GM18505 (cell line): ENCODE data around the gene UBR4.

Source experiments
- ATAC-seq: cut with Tn5 transposase; IDR thresholded peaks from one replicate; pipeline ENCODE4 v1.9.1; 2021; ENCODE audit not compliant: unreplicated experiment
- POLR2A ChIP-seq: IDR thresholded peaks from 4 replicates; pipeline ENCODE4 v1.6.1; 2011; ENCODE audit warnings: borderline replicate concordance; ENCODE audit not compliant: insufficient read depth, insufficient read length; ENCODE audit errors: extremely low read depth

UBR4 gene

GRCh38 chr1:19070891-19071621 is 139.0 kb downstream of the UBR4 start:
- no peak for TF ChIP-seq POLR2A

DNA sequence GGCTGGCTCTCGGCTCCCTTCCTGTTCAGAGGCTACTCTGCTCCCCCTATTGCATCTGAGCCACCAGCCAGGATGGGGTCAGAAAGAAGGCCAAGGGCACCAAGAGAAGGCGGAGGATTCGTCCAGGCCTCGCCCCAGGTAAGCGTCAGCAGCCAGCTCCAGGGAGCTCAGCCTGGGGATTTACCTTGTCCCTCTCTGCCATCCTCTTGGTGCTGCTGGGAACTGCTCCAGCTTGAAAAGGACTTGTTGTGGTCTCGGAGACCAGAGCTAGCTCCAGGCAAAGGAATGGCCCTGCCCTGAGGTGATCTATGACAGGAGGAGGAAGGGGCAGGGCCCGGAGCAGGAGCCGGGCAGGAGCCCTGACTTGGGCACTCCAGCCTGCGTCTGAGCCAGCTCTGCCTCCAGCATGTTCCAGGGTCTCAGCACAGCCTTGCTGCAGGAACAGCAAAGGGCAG is 139.8 kb downstream of the UBR4 start:
- no peak for TF ChIP-seq POLR2A
- no peak for ATAC-seq

More at GRCh38 chr1:19070891-19071621, 139.0 kb downstream of the UBR4 start:
- ATAC-seq, result no peak

DNA sequence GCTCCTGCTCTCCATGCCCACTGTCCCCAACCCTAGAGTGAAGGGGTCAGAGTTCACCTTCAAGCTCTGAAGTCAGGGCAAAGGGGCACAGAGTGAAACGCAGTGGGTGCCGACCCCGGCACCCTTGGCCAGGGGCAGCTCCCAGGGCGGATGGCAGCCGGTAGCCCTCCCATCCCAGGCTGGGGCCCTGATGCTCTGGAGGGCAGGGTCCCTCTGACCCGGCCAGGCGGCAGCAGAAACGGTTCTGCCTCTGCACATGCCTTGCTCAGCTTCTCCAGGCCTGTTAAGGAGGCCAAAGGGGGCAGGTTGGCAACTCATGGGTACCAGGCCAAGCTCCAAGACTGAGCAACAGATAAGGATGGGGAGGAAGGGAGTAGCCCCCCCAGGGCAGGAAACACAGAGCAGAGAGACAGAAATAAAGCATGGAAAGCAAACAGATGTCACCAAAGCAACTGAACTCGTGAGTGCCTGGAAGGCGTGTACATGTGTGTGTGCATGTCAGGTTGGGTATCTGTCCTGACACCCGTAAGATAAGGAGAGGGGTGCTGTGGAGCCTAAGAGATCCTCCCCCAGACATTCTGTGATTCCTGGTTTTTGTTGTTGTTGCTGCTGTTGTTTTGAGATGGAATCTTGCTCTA is 141.3 kb downstream of the UBR4 start:
- no peak for ATAC-seq
- TF ChIP-seq POLR2A, result no peak

DNA sequence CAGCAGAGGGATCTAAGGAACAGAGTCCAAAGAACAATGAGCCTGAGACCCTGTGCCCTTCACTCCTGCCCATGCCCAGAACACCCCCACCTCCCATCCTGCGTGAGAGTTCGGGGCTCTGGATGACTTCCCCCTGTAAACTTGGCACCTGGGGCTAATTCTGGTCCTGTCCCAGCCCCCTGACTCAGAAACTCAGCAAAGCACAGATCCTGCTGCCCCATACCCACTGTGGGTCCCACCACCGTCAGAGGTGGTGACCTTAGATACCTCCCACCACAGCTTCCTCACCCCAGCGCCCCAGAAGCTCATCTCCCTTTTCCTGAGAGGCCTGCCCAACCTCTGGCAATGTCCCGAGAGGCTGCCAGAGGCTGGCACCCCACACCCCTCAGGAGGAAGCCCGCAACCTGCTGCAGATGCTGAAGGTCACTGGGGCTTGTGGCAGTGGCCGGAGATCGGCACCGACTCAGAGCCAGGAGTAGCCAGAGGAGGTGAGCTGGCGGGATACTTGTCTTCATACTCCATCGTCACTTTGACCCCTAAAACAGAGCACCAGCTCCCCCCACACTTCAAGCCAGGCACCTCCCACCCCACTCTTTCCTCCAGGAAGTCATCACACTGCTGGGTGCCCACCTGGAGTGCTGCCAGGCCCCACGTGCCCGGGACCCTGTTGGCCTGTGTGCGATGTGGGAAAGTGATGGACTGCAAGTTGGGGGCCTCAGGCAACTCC is 142.0 kb downstream of the UBR4 start:
- TF ChIP-seq POLR2A, result no peak
- ATAC-seq, result no peak

- TF ChIP-seq POLR2A, result no peak
- ATAC-seq, result no peak
Observed at GRCh38 chr1:19067182-19067911, 142.7 kb downstream of the UBR4 start.

- no peak for TF ChIP-seq POLR2A
- no peak for ATAC-seq
Observed at GRCh38 chr1:19066874-19067181, 143.2 kb downstream of the UBR4 start.

DNA sequence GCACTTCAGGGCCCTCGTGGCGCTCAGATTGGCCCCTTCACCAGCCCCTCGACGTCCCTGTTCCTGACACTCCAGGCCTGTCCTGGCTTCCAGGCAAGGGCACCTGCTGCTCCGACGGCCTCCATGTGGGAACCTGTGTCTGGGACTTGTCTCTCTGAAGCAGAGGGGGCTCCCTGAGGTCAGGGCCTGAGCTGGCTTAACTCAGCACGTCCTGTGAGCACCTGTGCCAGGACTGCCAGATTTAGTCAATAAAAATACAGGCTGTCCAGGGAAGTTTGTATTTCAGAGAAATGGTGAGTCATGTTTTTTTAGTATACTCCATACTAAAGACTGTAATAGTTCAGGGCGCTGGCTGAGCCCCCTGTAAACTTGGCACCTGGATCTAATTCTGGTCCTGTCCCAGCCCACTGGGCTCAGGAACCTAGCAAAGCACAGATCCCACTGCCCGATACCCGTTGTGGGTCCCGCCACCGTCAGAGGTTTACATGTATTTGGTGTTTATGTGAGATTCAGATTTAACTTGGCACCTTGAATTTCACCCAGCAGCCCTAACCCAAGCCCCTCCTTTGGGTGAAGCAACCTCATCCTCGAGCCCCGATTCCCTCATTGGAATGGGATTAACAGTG is 143.7 kb downstream of the UBR4 start:
- no peak for ATAC-seq
- no peak for TF ChIP-seq POLR2A

- no peak for ATAC-seq
- no peak for TF ChIP-seq POLR2A
Observed at GRCh38 chr1:19065526-19066247, 144.4 kb downstream of the UBR4 start.

GRCh38 chr1:19064906-19065450 is 145.1 kb downstream of the UBR4 start:
- ATAC-seq, result no peak
- no peak for TF ChIP-seq POLR2A

- TF ChIP-seq POLR2A, result no peak
- no peak for ATAC-seq
Observed at GRCh38 chr1:19063122-19063521, 146.9 kb downstream of the UBR4 start.

DNA sequence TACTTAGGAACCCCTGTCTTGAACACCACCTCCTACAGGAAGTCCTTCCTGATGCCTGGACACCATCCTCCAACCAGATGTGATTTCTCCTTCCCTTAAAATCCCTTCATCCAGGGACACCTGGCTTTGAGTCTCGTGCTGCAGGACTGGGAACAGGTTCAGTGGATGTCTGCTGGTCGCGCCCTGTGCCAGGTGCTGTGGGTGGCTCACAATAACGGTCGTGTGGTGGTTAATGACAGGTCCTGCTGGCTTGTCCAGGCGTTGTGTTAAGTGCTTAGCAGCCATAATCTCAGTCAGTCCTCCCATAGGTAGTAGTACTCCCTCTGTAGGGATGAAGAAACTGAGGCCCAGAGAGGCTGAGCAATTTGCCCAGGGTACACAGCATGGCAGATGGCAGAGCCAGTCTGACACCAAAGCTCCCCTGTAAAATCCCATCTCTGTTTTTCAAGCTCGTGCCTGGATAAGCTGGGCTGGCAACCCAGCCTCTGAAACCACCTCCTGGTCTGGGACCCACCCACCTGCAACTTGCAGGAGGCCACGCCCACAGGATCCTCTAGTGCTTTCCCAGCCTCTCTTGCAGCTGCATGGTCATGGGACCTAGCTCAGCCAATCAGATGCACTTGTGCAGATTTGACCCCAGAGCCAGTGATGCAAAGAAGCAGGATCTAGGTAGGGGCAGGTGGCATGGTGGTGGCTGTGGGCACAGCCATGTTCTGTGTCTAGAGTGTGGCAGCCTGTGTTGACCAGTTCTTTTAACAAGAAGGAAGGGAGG is 147.6 kb downstream of the UBR4 start:
- TF ChIP-seq POLR2A, result no peak
- no peak for ATAC-seq
